Posterior vena cava (tissue), 2 donors: ENCODE results near the gene ATP2B2. TPM values are rescaled to one million over a fixed set of nuclear protein-coding genes. Genes with fewer than 3 reads are reported as not detected.

Experiments used
- DNase-seq: peaks from one replicate; pipeline ENCODE4 v3.0.0-alpha.2; 2020; ENCODE audit warnings: low spot score
- intact Hi-C, 2 donors: fragments of 100-400 bp; cut with DNase I; formaldehyde crosslinking; loops; one replicate each; pipeline versions ENCODE4 v1.14.1 to v1.14.2; 2022 to 2023
- total RNA-seq, 2 donors: library from RNA; stranded (reverse); fragmentation: NEBNext Ultra II Directional; extraction: Animal tissue kit (Norgen Biotek cat#: 25700); gene quantifications; one replicate each; pipeline ENCODE4 v1.2.1, GENCODE V29; 2021
- donor health status: DM: yes; HTN: yes; CAD: no.
- donor health status: DM: yes; HTN: yes; CAD: no.

The ATP2B2 gene
- total RNA-seq, 2 donors from 2014 or later = 0.29 to 0.42 TPM

GRCh38 chr3:10398341-10398740 is 107.0 kb downstream of the ATP2B2 start:
- intact Hi-C loops = no loop called here
- no peak for DNase-seq

- DNase-seq = no peak
These were observed 107.5 kb downstream of the ATP2B2 start for GRCh38 chr3:10397879-10398278.

DNA sequence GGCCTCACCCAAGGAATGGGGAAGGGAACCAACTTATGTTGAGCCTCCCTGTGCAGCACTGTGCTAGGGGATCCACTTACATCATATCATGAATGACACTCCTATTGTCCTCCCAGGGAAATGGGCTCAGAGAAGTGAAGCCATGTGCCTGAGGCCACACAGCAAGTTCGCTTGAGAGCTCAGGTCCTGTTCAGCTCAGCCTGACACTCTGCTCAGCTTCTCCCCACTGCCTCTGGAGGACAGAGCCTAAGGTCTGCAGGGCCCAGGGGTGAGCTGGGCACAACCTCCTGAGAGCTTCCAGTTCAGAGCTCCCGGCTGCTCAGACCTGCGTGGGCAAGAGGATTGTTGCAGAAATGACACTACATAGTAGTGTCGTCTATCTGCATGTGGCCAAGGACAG is 108.5 kb downstream of the ATP2B2 start:
- peak; percentile 50 for DNase-seq
- intact Hi-C loops = no loop called here

More at GRCh38 chr3:10397879-10398278, 107.5 kb downstream of the ATP2B2 start:
- intact Hi-C loops = no loop called here

DNA sequence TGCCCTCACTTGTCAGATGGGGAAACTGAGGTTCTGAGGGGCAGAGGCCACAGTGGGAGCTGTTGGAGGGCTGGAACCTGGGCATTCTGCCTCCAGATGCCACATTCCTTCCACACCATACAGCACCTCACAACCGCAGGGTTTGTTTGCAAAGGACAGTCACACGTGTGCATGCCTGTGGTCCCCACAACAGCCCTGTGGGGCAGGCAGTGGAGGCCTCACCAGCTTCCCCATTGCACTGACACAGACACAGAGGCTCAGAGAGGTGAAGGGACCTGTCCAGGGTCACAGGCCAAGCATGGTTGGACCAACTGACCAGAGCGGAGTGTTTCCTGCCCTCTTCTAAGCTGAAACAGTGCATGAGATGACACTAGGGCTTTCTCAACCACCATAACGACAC is 109.3 kb downstream of the ATP2B2 start:
- intact Hi-C loops = no loop called here
- peak; percentile 24 for DNase-seq

GRCh38 chr3:10395671-10396070 is 109.7 kb downstream of the ATP2B2 start:
- intact Hi-C loops = no loop called here
- DNase-seq = peak; percentile 37

GRCh38 chr3:10395196-10395595 is 110.2 kb downstream of the ATP2B2 start:
- intact Hi-C loops = no loop called here
- peak; percentile 19 for DNase-seq

DNA sequence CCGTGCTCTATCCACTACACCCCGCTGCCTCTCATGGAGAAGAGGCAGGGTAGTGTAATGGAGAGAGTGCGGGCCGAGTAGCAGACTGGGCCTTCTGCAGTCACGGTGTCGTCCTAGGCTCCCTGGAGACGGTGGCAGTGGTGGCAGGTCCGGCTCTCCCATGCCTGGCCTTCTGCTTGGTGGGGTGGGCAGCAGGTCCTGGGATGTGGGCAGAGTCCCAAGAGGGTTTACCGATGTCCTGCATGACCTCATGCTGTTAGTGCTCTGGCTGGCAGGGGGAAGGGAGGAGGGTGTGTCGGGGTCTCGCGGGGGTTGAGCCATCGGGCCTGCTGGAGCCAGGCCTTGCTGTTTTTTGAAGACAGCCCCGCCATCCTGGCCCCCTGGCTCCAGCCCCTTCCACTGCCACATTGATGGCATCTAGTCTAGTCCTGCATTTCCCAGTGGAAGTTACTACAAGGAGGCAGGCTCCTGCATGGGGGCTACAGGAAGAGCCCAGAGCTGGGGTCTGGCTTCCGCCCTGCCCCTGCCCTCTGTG is 110.8 kb downstream of the ATP2B2 start:
- DNase-seq = peak; percentile 48
- intact Hi-C loops = no loop called here

DNA sequence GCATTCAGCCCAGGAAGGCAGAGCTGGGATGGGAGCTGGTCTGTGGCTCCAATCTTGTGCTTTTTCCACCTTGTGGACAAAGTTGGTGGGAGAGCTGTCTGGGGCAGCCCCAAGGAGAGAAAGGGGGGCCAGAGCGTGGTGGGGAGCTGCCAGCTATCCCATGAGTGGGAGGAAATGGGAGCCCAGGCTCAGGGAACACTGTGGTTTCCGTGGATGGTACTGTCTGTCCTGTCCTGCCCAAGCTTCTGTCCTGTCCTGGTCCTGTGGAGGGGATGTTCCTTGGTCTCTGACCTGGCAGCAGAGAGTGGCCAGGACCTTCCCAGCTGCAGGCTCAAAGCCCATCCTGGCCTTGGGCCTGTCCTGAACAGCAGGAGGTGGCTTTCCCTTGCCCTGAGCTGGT is 111.9 kb downstream of the ATP2B2 start:
- intact Hi-C loops = no loop called here
- DNase-seq = peak; percentile 50

GRCh38 chr3:10392906-10393461 is 112.4 kb downstream of the ATP2B2 start:
- peak; percentile 67 for DNase-seq
- intact Hi-C loops = no loop called here

GRCh38 chr3:10392244-10392643 is 113.1 kb downstream of the ATP2B2 start:
- intact Hi-C loops = no loop called here
- peak; percentile 42 for DNase-seq

GRCh38 chr3:10391391-10391790 is 114.0 kb downstream of the ATP2B2 start:
- intact Hi-C loops = no loop called here
- DNase-seq = peak; percentile 52

DNA sequence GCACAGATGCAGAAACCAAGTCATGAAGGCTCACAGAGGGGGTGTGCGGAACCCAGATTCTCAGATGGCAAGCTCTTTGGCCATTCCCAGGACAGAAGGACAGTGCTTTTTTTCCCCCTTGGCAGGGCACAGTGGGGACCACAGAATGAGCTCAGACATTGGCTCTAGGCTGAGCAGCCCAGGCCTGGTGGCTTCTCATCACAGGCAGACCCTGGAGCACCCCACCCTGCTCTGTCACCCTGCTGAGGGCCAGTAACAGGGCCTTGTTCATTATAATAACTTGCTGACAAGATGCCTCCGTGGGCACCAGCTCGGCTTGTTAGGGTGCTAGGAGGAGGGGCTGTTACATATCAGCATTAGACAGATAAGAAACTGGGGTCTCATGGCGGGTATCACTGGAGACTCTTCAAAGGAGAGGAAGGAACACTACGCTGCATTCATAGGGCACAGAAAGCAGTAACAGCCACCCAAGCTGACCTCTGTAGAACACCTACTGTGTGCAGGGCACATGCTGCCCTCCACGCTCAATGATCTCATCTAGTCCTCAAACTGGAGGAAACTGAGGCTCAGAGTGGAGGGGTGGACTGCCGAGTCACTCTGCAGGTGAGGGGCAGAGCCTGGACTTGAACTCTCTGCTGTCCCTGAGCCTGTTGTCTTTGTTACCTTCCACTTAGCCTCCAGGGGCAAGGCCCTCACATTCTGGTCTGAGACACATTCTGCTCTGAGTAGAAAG is 114.6 kb downstream of the ATP2B2 start:
- intact Hi-C loops = no loop called here
- DNase-seq = peak; percentile 26

DNA sequence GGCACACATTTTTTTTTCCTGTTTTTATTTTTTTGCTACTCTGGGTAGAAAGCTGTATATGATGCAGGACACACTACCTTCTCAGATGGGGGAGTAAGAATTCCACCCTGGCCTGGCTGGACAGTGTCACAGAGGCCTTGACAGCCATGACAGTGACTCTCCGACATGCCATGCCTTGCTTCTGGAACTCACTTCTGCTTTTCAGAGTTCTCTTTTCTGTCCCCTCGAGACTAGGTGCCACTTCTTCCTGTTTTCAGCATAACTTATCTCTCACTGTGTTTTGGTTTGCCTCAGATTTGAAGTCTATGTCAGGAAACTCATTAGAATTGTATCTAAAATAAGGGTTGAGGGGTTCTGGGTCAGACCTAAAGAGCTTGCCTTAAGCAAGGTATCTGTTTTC is 115.4 kb downstream of the ATP2B2 start:
- peak; percentile 16 for DNase-seq
- intact Hi-C loops = loop anchor here in 1 of 2 donors (10.0 kb wide), 1 partner anchor 275 kb away; the partner anchor contains the start of gene BRK1

- intact Hi-C loops = loop anchor here in 1 of 2 donors (10.0 kb wide), 1 partner anchor 275 kb away; the partner anchor contains the start of gene BRK1
- DNase-seq = peak; percentile 3
These were observed 116.0 kb downstream of the ATP2B2 start for GRCh38 chr3:10389339-10389738.

GRCh38 chr3:10387881-10388609 is 117.3 kb downstream of the ATP2B2 start:
- intact Hi-C loops = loop anchor here in 1 of 2 donors (10.0 kb wide), 1 partner anchor 273 kb away; the partner anchor contains the start of gene BRK1
- peak; percentile 34 for DNase-seq

DNA sequence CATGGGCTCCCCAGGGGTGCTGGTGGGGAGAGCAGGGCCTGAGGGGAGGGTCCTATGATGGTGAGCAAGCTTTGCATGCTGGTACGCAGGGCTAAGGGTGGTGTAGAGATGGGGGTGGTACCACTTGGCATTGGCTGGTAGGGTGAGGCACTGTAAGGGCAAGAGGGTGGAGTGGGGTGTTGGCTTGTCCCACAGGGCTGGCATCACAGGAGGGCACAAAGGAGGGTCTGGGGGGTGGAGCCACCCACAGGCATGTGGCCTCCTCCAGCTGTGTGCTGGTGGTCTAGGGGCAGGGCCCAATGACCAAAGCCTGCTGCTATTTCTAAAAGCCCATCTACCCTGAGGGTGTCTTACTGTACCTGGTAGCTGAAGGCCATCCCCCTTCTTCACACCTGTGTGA is 119.3 kb downstream of the ATP2B2 start:
- DNase-seq = peak; percentile 70
- intact Hi-C loops = loop anchor here in 1 of 2 donors (10.0 kb wide), 1 partner anchor 271 kb away; the partner anchor contains the start of gene BRK1

DNA sequence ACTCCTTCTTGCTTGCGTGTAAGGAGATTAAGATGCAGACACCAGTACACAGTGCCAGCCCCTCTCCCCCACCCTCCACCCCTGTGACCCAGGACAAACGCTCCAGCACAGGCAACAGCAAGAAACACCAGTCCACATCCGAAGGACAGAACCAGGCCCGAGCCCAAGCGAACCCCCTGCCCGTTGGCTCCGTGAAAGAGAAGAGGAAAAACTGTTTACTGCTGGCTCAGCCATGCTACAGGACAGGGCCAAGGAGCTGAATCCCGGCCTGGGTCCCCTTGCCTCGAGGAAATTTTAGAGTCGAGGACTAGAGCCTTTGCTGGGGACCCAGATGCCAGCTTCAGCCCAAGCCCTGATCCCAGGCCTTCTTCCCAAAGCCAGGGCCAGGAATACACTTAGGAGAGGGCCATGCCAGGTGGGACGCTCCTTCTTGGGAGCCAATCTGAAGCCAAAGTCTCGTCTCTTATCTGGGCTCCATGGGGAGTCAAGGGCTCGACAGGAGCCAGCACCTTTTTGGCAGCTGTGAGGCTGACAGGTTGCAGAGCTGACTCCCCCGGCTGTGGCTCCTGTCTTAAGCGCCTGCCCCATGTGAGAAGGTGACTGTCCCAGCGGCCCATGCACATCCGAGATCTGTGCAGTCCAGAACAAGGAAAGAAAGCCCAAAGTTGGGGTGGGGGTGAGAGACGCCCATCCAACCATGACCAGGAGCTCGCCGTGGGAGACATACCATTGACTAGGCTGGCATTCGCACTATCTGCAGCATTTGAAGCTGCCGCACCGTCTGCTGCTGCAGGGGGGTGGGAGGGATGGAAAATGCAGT is 120.6 kb downstream of the ATP2B2 start:
- intact Hi-C loops = loop anchor here in 1 of 2 donors (10.0 kb wide), 1 partner anchor 270 kb away; the partner anchor contains the start of gene BRK1
- DNase-seq = peak; percentile 75

GRCh38 chr3:10383850-10384248 is 121.5 kb downstream of the ATP2B2 start:
- peak; percentile 41 for DNase-seq
- intact Hi-C loops = loop anchor here in 1 of 2 donors (10.0 kb wide), 1 partner anchor 269 kb away; the partner anchor contains the start of gene BRK1
